Measurements from ENCODE around the gene PRKAR2B. TPM values are rescaled to one million over a fixed set of nuclear protein-coding genes. Genes with fewer than 3 reads are reported as not detected.

PRKAR2B gene
- total RNA-seq, result 100 to 1,000 TPM in 3 of 4 donors, 10 to 100 TPM in 1; 97.3 to 411 (median 236) TPM

DNA sequence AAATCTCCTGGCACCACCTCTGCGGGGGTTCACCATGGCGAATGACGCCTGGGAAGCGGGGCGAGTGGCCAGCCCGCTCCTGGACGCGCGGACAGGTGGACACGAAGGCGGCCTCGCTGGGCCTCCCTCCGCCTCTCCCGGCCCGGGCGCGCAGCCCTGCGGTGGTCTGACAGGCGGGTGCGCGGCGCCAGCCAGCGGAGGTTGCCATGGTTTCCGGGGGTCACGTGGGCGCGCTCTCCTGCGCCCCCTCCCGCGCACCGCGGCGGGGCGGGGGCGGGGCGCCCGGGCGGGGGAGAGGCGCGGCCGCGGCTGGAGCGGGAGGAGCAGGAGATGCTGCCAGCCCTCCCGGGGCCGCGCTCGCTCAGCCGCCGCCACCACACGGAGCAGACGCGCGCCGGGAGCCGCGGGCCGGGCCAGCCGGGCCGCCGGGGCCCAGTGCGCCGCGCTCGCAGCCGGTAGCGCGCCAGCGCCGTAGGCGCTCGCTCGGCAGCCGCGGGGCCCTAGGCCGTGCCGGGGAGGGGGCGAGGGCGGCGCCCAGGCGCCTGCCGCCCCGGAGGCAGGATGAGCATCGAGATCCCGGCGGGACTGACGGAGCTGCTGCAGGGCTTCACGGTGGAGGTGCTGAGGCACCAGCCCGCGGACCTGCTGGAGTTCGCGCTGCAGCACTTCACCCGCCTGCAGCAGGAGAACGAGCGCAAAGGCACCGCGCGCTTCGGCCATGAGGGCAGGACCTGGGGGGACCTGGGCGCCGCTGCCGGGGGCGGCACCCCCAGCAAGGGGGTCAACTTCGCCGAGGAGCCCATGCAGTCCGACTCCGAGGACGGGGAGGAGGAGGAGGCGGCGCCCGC lies at the start of gene PRKAR2B:
TSS of gene PRKAR2B (plus strand) at position 359 of the 848 bp plus-strand sequence. CDS start at position 562, 203 bp downstream.
- TF ChIP-seq, protein P1, sequence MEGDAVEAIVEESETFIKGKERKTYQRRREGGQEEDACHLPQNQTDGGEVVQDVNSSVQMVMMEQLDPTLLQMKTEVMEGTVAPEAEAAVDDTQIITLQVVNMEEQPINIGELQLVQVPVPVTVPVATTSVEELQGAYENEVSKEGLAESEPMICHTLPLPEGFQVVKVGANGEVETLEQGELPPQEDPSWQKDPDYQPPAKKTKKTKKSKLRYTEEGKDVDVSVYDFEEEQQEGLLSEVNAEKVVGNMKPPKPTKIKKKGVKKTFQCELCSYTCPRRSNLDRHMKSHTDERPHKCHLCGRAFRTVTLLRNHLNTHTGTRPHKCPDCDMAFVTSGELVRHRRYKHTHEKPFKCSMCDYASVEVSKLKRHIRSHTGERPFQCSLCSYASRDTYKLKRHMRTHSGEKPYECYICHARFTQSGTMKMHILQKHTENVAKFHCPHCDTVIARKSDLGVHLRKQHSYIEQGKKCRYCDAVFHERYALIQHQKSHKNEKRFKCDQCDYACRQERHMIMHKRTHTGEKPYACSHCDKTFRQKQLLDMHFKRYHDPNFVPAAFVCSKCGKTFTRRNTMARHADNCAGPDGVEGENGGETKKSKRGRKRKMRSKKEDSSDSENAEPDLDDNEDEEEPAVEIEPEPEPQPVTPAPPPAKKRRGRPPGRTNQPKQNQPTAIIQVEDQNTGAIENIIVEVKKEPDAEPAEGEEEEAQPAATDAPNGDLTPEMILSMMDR (IDR thresholded peaks at IDR 0.05), result no peak
- ATAC-seq (ENCODE audit: low FRiP score) (peak; percentile 97), DNase-seq (ENCODE audit: low spot score) (no peak)

DNA sequence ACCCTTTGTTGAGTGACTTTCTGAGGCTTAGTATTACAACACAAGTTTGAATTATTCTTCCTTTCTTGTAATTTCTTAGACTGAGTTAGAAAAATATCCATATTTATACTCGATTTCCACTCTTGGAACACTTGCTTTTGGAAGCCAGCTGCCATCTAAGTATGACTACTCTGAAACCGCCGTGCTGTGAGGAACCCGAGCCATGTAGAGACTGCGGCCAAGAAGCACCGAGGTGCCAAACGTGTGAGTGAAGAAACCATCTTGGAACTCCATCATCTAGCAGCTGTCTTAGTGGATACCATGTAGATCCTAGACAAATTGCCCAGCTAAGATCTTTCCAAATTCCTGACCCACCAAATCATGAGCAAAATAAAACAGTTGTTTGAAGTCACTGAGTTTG lies 49.7 kb upstream of the PRKAR2B start:
- no peak for DNase-seq (ENCODE audit: low spot score)
- TF ChIP-seq, protein P1 (IDR thresholded peaks at IDR 0.05), result no peak
- no peak for ATAC-seq (ENCODE audit: low FRiP score)

DNA sequence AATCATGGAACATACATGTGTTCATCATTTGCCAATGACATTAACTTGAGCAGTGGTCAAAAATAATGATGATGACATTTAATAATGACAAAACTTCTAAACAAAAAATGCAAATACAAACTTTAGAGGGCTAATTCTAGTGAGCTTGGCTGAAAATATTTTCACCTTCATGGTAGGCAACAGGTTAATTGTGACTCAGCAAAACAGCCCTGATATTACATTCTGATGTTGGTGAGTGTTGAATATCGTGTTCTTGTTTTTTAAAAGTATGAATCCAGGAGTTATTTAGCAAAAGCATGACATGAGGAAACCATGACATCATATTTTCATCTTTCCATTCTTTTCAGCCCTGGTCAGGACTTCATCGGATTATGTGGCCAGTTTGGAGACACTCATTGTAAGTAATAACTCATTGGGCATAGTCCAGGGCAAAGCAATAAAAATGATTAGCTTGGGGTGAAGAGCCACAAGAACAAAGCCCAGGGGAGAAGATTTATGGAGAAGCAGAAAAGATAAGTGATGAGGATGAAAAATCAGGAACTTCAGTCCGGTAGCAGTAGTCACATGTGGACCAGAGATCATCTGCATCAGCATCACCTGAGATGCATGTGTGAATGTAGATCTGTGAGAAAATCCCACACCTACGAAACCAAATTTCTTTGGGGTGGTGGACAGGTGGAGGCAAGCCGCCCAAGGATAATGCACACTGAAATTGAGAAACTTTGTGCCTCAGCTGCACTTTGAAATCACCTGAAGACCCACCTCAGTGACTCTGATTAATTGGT lies 46.8 kb upstream of the PRKAR2B start:
- no peak for ATAC-seq (ENCODE audit: low FRiP score)
- TF ChIP-seq, protein P1 (IDR thresholded peaks at IDR 0.05), result no peak
- no peak for DNase-seq (ENCODE audit: low spot score)

DNA sequence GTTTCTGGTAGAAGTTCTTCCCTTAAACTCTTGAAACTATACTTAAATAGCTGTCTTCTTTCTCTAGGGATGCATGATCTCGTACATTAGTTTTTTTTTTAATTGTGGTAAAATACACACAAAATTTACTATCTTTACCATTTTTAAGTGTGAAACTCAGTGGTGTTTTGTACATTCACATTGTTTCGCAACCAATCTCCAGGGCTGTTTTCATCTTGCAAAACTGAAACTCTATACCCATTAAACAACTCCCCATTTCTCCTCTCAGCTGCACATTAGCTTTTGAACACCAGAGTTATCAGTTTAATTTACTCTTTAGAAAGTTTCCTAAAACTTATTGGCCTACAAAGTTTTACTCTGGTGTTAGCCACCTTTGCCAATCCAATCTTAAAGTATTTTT lies 45.5 kb upstream of the PRKAR2B start:
- ATAC-seq (ENCODE audit: low FRiP score) (no peak), DNase-seq (ENCODE audit: low spot score) (no peak)
- TF ChIP-seq, protein P1 (IDR thresholded peaks at IDR 0.05), result no peak

DNA sequence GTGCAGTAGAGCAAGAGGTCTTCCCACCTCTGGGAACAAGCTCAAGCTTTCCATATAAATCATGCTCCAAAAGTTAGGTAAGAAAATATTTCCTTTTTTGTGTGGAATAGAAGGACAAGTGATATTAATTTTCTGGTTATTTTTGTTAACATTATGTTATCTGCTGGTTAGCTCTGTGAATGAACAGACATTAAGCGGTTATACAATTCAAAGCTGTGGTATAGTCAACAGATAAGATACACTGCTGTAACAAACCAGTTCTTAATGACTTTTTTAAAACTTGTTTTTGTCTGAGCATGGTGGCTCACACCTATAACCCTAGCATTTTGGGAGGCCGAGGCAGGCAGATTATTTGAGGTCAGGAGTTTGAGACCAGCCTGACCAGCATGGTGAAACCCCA lies 43.0 kb upstream of the PRKAR2B start:
- DNase-seq (ENCODE audit: low spot score) (no peak), ATAC-seq (ENCODE audit: low FRiP score) (no peak)
- TF ChIP-seq, protein P1 (IDR thresholded peaks at IDR 0.05), result no peak

DNA sequence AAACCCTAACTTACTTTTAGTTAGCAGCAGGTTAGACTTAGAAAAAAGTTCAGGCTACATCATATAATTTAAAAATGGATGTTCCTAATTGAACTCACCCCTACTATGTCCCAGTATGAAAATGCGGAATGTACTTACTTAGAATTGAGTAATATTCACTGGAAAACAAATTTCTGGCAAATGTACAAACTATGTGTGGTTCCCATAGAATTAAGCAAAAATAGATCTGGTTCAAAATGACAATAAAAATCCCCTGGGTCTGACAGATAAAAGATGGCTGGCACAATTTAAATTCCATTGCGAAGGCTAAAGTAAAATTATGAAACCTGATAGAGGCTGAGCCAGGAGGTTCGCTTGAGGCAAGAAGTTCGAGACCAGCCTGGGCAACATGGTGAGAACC lies 42.4 kb upstream of the PRKAR2B start:
- TF ChIP-seq, protein P1 (IDR thresholded peaks at IDR 0.05), result no peak
- no peak for ATAC-seq (ENCODE audit: low FRiP score)
- DNase-seq (ENCODE audit: low spot score), result no peak

All from omental fat pad (tissue), 4 donors.